NCI-H510A treated with DMSO at 0.1 percent for 48 hours (cell line): ENCODE data around the gene IL12A.

Experiments used
- DNase-seq: peaks from one replicate; lab custom pipeline; 2025; lab: John Stamatoyannopoulos, UW

IL12A gene

DNA sequence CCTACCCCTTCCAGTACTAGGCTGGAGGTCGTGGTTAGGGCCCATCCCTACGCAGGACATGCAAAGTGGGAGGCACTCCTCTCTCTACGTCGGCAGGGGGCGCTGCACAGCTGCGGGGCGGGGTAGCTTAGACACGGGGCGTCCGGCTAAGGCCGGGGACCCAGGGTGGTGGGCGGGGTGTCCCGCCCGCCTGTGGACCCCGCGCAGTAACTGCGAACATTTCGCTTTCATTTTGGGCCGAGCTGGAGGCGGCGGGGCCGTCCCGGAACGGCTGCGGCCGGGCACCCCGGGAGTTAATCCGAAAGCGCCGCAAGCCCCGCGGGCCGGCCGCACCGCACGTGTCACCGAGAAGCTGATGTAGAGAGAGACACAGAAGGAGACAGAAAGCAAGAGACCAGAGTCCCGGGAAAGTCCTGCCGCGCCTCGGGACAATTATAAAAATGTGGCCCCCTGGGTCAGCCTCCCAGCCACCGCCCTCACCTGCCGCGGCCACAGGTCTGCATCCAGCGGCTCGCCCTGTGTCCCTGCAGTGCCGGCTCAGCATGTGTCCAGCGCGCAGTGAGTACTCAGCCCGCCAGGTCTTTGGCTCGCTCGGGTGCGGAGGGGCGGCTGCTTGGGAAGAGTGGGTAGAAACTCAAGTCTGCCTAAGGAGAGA lies at the start of gene IL12A:
TSS of gene IL12A (plus strand) at position 219 of the 655 bp plus-strand sequence.
- peak; percentile 39 for DNase-seq

GRCh38 chr3:159941038-159942000 lies 47.3 kb upstream of the IL12A start:
- no peak for DNase-seq

GRCh38 chr3:159944781-159945180 lies 43.9 kb upstream of the IL12A start:
- no peak for DNase-seq

DNA sequence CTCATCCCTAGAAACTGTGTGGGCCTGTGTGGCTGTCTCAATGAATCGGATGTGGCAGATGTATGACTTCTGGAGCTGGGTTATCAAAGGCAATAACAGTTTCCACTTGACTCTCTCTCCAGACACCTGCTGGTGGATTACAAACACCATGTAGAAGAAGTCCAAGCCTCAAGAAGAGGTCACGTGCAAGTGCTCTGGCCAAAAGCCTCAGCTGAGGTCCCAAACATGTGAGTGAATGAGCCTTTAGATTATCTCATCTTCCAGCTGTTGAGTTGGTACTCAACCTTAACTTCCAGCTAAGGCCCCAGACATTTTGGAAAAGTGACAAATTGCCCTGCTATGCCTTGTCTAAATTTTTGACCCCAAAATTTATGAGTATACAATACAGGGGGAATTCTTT lies 42.7 kb upstream of the IL12A start:
- DNase-seq, result no peak

GRCh38 chr3:159947220-159947619 lies 41.4 kb upstream of the IL12A start:
- DNase-seq, result no peak

DNA sequence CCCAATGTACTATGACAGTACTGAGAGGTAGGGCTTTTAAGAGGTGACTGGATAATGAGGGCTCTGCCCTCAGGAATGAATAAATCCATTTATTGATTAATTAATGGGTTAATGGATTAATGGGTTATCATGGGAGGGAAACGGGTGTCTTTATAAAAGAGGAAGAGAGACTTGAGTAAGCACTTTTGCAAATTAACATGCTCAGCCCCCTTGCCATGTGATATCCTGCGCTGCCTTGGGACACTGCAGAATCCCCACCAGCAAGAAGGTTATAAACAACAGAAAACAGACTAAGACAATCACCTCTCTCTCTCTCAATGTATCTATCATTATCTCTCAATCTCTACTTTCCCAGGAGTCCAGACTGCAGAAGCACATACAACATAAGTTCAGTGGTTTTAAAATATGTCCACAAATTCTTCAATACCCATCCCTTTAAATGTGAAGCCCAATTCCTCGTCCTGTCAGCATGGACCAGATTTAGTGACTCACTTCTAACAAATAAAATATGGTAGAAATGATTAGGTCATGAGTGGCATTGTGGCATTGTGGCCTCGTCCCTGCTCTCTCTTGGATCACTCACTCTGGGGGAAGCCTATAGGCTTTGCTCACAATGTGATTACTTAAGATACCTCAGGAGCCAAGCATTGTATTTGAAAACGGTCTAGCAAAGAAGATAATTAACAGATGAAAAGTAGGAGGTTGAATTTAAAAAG lies 40.0 kb upstream of the IL12A start:
- no peak for DNase-seq

DNA sequence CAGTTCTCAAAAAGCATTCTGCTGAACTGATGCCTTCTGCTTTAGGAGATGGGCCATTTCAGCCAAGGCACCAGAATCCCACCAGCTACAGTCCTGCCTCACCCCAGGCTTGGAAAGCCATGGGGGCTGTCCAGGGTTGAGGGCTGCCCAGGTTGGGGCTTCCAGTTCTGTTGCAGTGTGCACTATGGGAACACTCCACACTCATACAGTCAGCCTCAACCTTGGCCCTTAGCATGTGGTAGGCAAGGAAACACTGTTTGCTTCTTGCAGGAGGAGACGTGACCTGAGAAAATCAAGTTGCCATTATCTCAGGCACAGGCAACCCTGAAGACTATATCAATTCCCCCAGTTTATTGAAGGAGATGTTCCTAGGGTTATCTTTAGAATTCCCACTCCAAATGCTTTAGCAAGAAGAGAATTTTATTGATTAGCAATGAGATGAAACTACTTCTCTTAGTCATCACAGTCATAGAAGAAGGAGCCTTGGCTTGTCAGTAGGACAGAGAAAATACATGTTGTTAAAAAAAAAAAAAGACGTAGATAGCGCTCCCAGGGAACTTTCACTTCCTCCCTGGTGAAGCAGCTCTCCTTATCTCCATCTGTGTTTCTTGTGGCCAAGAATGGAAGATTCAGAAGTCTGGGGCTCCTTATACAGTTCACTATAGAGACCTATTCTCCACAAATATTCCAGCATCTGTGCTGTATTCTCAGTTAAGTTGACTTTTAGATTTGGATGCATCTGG lies 38.3 kb upstream of the IL12A start:
- DNase-seq, result no peak

GRCh38 chr3:159951540-159951939 lies 37.1 kb upstream of the IL12A start:
- DNase-seq, result no peak

GRCh38 chr3:159953325-159954085 lies 35.1 kb upstream of the IL12A start:
- no peak for DNase-seq

- DNase-seq, result no peak
These were observed 28.2 kb upstream of the IL12A start for GRCh38 chr3:159960188-159961148.

DNA sequence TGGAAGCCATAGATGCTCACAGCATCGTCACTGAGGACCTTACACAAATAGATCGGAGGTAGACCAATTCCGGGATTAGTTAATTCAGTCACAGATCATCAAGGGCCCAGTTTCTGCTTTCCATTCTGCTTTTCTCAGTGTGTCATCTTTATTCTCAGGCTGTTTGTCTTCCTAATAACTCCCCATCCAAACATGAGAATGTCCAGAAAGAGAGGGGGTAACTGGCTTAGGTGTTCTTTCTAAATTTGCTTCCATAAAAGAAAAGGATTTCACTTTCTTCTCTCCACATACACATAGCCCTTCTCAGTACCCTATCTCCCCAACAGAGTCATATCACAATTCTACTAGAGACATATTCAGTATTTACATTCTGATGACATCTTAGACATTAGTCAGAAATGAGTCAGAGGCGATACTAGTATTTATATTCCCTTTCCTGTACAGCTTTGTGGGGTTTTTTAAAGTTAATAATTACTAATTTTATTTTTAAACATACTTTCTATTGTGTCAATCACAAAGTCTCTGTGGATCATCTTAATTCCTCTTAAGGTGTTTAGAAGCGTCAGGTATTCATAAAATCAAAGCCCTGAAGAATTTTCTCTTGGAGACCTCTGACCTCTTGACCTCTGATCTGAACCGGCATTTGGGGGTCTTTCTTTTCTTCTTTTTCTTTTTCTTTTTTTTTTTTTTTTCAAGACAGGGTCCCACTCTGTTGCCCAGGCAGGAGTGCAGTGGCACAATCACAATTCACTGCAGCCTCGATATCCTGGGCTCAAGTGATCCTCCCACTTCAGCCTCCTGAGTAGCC lies 24.3 kb upstream of the IL12A start:
- DNase-seq, result no peak

DNA sequence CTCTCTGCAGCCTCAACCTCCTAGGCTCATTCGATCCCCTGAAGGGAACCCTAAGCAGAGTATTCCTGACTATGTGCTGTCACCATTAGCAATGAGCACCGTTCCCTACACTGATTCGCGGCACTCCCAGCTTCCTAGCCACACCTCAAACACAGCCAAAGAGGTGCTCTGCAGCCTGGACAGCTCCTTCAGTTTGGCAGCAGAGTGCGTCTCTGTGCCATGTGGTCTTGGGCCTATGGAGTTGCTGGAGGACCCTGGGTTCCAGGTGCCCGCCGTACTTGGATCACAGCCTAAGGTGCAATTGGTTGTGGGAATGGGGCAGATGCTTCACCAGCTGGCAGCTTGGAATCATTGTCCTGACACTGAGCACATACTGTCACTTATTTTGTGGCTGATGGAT lies 17.3 kb upstream of the IL12A start:
- no peak for DNase-seq

- DNase-seq, result no peak
These were observed 11.3 kb upstream of the IL12A start for GRCh38 chr3:159977295-159977694.

DNA sequence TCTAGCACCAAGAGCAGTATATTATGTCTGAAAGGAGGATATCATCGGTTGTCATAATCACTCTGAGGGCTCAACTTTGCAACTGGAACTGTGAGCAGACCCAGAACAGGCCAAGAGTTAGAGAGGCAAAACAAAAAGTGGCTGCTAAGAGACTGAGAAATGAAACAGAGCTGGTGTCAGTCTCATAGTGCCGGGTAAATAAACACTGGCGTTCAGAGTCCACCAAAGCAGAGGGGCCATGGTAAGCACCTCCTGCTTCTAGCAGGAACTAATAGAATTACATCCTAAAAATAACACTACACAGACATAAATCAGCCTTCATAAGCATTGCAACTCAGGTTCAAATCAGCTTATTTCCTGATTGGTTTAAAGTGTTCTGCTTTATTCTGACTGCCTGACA lies 10.3 kb upstream of the IL12A start:
- DNase-seq, result no peak

DNA sequence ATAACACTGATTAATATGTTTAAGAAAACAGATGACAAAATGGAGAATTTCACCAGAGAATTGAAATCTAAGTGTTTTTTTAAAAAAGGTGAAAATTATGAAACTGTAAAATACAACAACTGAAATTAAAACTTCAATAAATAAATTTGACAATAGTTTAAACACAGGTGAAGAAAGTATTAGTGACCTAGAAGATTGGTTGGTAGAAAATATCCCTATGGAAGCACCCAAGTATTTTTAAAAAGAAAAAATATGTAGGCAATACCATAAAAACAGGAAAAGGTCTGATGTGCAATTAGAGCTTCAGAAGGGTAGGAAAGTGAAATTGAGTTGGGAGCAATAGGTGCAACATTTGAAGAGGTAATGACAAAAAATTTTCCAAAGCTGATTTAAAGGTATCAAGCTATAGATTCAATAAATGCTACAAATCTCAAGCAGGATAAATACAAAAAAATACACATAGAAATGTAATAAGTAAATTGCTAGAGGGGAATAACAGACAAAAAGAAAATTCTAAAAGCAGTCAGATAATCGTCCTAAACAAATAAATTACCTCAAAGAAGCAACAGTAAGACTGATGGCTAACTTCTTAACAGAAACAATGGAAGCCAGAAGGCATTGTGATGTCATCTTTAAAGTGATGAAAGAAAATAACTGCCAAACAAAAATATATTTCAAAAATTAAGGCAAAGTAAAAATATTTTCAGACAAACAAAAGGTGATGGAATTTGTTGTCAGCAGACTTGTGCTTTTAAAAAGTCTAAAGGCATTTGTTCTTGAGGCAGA lies 9.5 kb upstream of the IL12A start:
- DNase-seq, result no peak

- no peak for DNase-seq
These were observed 6.1 kb upstream of the IL12A start for GRCh38 chr3:159982442-159982974.

- no peak for DNase-seq
These were observed 1.3 kb upstream of the IL12A start for GRCh38 chr3:159987291-159987711.
